ENCODE measurements around the gene PTAFR.

PTAFR gene

DNA sequence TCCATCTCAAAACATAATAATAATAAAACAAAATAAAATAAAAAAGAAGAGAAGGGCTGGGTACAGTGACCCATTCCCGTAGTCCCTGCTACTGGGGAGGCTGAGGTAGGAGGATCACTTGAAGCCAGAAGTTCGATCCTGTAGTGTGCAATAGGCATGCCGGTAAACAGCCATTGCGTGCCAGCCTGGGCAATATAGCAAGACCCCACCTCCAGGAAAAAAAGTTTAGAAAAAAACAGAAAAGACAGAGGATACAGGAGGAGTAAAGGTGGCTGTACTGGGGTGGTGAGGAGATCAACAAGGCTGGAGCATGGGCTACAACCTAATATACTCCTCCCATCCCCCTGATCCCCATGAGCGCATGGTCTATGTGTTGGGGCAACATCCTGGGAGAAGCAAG, 30.8 kb downstream of the PTAFR start:
- H3K4me3 ChIP-seq (ENCODE audit: insufficient read depth, low read length, poor library complexity, severe bottlenecking), result no peak overlapping the region
- no peaks in the 10 kb centered on the region for H3K9me2 ChIP-seq (replicated peaks; ENCODE audit: insufficient read depth, low read length)
- peaks cover 5% of the 10 kb centered on the region for H3K79me2 ChIP-seq (ENCODE audit: insufficient read depth, low read length)
- H3K9me3 ChIP-seq (ENCODE audit: insufficient read depth, low read length), result no peaks in the 10 kb centered on the region
- TF ChIP-seq, protein P1, sequence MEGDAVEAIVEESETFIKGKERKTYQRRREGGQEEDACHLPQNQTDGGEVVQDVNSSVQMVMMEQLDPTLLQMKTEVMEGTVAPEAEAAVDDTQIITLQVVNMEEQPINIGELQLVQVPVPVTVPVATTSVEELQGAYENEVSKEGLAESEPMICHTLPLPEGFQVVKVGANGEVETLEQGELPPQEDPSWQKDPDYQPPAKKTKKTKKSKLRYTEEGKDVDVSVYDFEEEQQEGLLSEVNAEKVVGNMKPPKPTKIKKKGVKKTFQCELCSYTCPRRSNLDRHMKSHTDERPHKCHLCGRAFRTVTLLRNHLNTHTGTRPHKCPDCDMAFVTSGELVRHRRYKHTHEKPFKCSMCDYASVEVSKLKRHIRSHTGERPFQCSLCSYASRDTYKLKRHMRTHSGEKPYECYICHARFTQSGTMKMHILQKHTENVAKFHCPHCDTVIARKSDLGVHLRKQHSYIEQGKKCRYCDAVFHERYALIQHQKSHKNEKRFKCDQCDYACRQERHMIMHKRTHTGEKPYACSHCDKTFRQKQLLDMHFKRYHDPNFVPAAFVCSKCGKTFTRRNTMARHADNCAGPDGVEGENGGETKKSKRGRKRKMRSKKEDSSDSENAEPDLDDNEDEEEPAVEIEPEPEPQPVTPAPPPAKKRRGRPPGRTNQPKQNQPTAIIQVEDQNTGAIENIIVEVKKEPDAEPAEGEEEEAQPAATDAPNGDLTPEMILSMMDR (IDR thresholded peaks at IDR 0.05; ENCODE audit: insufficient read depth, low read length, poor library complexity, severe bottlenecking), result no peak
- TF ChIP-seq EZH2phosphoT487 (conservative IDR thresholded peaks at IDR 0.05; ENCODE audit: low read length), result no peak
- peak overlapping the region; percentile 97 for H3K27ac ChIP-seq (ENCODE audit: low read depth, low read length)
- H3K36me3 ChIP-seq (ENCODE audit: low read length), result 0 out of 2 replicates have a peak, but pooled peaks cover 3% of the 10 kb centered on the region
- no peaks in the 10 kb centered on the region for H4K20me1 ChIP-seq (ENCODE audit: low read depth, low read length)
- peaks cover 62% of the 10 kb centered on the region for H3F3A ChIP-seq (ENCODE audit: insufficient read depth)
- peak overlapping the region; percentile 53 for H3K9ac ChIP-seq (ENCODE audit: low read length)
- no peak overlapping the region for H2AFZ ChIP-seq (ENCODE audit: low read depth, low read length, severe bottlenecking)
- H3K4me2 ChIP-seq (ENCODE audit: low read depth, low read length, poor library complexity, severe bottlenecking), result peak overlapping the region; percentile 73
- no peaks in the 10 kb centered on the region for H3K27me3 ChIP-seq (ENCODE audit: low read length)

DNA sequence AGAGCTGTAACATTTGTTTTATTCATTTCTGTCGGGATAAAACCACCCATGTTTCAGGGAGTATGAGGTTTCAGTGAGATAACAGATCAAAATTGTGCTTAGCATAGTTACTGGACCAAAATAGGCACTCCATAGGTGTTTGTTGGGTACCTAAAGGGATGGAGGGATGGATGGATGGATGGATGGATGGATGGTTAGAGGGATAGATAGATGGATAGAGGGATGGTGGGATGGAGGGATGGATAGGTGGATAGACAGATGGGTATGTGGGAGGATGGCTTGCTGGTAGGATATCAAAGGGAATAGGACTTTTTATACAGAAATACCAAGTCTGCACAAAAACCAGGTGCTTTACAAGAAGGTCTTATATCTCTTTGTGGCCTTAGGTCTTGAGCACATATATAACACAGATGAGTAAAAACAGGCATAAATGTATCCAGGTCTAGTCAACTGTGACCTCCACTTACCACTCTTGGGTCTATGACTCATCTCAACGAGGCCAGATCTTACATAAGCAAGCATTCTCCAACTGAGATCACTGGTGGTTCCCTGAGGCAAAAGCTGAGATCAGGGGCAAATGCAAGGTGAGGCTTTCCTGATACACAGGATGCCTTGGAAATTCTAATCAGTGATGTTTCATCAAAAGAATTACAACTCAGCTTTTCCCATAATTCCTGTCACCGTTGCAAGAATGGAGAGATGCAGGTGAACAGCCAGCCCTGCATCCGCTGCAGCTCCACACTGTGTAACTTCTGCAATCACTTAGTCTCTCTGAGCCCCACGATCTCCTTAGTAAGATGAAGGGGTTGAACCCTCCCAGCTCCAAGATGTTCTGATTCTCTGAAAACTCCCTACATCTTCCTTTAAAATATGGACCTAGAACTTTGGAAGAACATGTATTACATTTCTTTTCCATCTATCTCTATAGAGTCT, 32.0 kb downstream of the PTAFR start:
- no peak for TF ChIP-seq EZH2phosphoT487 (conservative IDR thresholded peaks at IDR 0.05; ENCODE audit: low read length)
- TF ChIP-seq, protein P1 (IDR thresholded peaks at IDR 0.05; ENCODE audit: insufficient read depth, low read length, poor library complexity, severe bottlenecking), result no peak
- Histone ChIP-seq H3K36me3 (ENCODE audit: low read length) (no peaks in the 10 kb centered on the region), H3K9me3 (ENCODE audit: insufficient read depth, low read length) (no peaks in the 10 kb centered on the region), H3K9ac (ENCODE audit: low read length) (peak overlapping the region; percentile 53), H3K27ac (ENCODE audit: low read depth, low read length) (peak overlapping the region; percentile 97), H3K4me2 (ENCODE audit: low read depth, low read length, poor library complexity, severe bottlenecking) (peak overlapping the region; percentile 73), H3F3A (ENCODE audit: insufficient read depth) (peaks cover 53% of the 10 kb centered on the region), H3K79me2 (ENCODE audit: insufficient read depth, low read length) (peaks cover under 1% of the 10 kb centered on the region), H3K4me3 (ENCODE audit: insufficient read depth, low read length, poor library complexity, severe bottlenecking) (peak overlapping the region; percentile 0), H4K20me1 (ENCODE audit: low read depth, low read length) (no peaks in the 10 kb centered on the region), H3K27me3 (ENCODE audit: low read length) (no peaks in the 10 kb centered on the region), H3K9me2 (replicated peaks; ENCODE audit: insufficient read depth, low read length) (no peaks in the 10 kb centered on the region), H2AFZ (ENCODE audit: low read depth, low read length, severe bottlenecking) (no peak overlapping the region)

DNA sequence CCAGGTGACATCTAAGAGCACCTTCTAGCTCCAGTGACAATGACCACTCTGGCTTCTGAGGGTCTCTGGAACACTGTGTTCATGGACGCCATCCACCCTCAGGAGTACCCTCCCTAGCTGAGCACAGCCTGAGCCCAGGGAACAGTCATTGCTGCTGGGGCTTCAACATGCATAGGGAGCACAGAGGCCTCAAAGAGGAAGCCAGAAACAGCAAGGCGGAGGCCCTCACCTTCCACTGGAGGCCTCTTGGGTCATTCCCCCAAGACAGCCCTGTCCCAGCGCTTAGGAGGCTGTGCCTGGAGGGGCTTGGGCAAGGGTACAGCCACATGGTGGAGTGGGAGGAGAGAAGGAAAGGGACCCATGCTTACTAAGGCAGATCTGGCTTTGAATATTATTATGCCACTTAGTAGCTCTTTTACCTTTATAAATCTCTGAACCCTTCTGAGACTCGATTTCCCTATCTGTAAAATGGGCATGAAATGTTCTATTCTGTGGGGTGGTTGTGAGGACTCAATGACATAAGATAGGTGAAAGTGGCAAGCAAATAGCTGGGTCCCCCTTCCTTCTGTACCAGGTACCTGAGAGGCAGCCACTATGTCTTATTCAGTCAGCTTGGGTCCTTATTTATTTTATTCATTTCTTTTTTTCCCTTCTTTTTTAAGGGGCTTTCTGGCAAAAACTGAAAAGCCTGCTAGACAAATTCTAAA, 32.8 kb downstream of the PTAFR start:
- no peaks in the 10 kb centered on the region for H3K9me3 ChIP-seq (ENCODE audit: insufficient read depth, low read length)
- H3K4me2 ChIP-seq (ENCODE audit: low read depth, low read length, poor library complexity, severe bottlenecking), result peak overlapping the region; percentile 73
- TF ChIP-seq, protein P1 (IDR thresholded peaks at IDR 0.05; ENCODE audit: insufficient read depth, low read length, poor library complexity, severe bottlenecking), result no peak
- TF ChIP-seq EZH2phosphoT487 (conservative IDR thresholded peaks at IDR 0.05; ENCODE audit: low read length), result no peak
- H3K27me3 ChIP-seq (ENCODE audit: low read length), result no peaks in the 10 kb centered on the region
- no peaks in the 10 kb centered on the region; the same call in 1 of the 2 replicates for H3K79me2 ChIP-seq (ENCODE audit: insufficient read depth, low read length)
- no peaks in the 10 kb centered on the region for H3K36me3 ChIP-seq (ENCODE audit: low read length)
- peaks cover 47% of the 10 kb centered on the region for H3F3A ChIP-seq (ENCODE audit: insufficient read depth)
- H4K20me1 ChIP-seq (ENCODE audit: low read depth, low read length), result no peaks in the 10 kb centered on the region
- H3K4me3 ChIP-seq (ENCODE audit: insufficient read depth, low read length, poor library complexity, severe bottlenecking), result no peak overlapping the region
- peak overlapping the region; percentile 97 for H3K27ac ChIP-seq (ENCODE audit: low read depth, low read length)
- H3K9ac ChIP-seq (ENCODE audit: low read length), result peak overlapping the region; percentile 53
- no peak overlapping the region for H2AFZ ChIP-seq (ENCODE audit: low read depth, low read length, severe bottlenecking)
- no peaks in the 10 kb centered on the region for H3K9me2 ChIP-seq (replicated peaks; ENCODE audit: insufficient read depth, low read length)
